Measurements from ENCODE around the gene CLEC20A.

- TF ChIP-seq, protein P1, sequence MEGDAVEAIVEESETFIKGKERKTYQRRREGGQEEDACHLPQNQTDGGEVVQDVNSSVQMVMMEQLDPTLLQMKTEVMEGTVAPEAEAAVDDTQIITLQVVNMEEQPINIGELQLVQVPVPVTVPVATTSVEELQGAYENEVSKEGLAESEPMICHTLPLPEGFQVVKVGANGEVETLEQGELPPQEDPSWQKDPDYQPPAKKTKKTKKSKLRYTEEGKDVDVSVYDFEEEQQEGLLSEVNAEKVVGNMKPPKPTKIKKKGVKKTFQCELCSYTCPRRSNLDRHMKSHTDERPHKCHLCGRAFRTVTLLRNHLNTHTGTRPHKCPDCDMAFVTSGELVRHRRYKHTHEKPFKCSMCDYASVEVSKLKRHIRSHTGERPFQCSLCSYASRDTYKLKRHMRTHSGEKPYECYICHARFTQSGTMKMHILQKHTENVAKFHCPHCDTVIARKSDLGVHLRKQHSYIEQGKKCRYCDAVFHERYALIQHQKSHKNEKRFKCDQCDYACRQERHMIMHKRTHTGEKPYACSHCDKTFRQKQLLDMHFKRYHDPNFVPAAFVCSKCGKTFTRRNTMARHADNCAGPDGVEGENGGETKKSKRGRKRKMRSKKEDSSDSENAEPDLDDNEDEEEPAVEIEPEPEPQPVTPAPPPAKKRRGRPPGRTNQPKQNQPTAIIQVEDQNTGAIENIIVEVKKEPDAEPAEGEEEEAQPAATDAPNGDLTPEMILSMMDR (conservative IDR thresholded peaks at IDR 0.05; ENCODE audit: low read depth in 2 of 2), result no peak
- no peak for TF ChIP-seq REST (IDR thresholded peaks at IDR 0.05; ENCODE audit: unreplicated experiment)
Measured at GRCh38 chr1:178506177-178506576, 9.4 kb upstream of the CLEC20A start.

Data from GM23338 (cell line).